H4 (cell line): Measurements from ENCODE around the gene ATG13. TPM values are rescaled to one million over a fixed set of nuclear protein-coding genes. Genes with fewer than 3 reads are reported as not detected.

Experiments used
- total RNA-seq: library from RNA; depleted of rRNA; stranded (reverse); fragments of >200 nt; shearing (Covaris generic); gene quantifications from 2 replicates; pipeline ENCODE4 v1.2.3, GENCODE V29; 2014; rRNA removed

The ATG13 gene
- total RNA-seq, 1 experiment from 2014 or later, result 88.3 TPM

Other genes with a start within 250 kb of the ATG13 start
- gene MDK, start 235.9 kb upstream of the ATG13 start, total RNA-seq, result 563 and 646 TPM in 2 replicates
- gene CHRM4, start 225.8 kb upstream of the ATG13 start, total RNA-seq, result 0.33 and 0.48 TPM in 2 replicates
- 12.4 and 28.5 TPM in 2 replicates for gene AMBRA1, start 23.5 kb upstream of the ATG13 start, total RNA-seq
- 2.5 and 5.8 TPM in 2 replicates for gene HARBI1, start 326 bp upstream of the ATG13 start, total RNA-seq
- gene ARHGAP1, start 83.1 kb downstream of the ATG13 start, total RNA-seq, result 9.5 and 16.2 TPM in 2 replicates
- gene ZNF408, start 83.5 kb downstream of the ATG13 start, total RNA-seq, result 4.8 and 5.1 TPM in 2 replicates
- gene F2, start 101.7 kb downstream of the ATG13 start, total RNA-seq, result 0.23 TPM in 1 of 2 replicates, not detected in the other
- 54.6 and 71.4 TPM in 2 replicates for gene CKAP5, start 228.7 kb downstream of the ATG13 start, total RNA-seq